Middle frontal gyrus (tissue), 1 donor: ENCODE data around the gene PROX1.

Source experiments
- DNase-seq: peaks from one replicate; pipeline ENCODE4 v3.0.0-alpha.2; 2015; ENCODE audit warnings: low spot score; ENCODE audit errors: extremely low spot score

The PROX1 gene

DNA sequence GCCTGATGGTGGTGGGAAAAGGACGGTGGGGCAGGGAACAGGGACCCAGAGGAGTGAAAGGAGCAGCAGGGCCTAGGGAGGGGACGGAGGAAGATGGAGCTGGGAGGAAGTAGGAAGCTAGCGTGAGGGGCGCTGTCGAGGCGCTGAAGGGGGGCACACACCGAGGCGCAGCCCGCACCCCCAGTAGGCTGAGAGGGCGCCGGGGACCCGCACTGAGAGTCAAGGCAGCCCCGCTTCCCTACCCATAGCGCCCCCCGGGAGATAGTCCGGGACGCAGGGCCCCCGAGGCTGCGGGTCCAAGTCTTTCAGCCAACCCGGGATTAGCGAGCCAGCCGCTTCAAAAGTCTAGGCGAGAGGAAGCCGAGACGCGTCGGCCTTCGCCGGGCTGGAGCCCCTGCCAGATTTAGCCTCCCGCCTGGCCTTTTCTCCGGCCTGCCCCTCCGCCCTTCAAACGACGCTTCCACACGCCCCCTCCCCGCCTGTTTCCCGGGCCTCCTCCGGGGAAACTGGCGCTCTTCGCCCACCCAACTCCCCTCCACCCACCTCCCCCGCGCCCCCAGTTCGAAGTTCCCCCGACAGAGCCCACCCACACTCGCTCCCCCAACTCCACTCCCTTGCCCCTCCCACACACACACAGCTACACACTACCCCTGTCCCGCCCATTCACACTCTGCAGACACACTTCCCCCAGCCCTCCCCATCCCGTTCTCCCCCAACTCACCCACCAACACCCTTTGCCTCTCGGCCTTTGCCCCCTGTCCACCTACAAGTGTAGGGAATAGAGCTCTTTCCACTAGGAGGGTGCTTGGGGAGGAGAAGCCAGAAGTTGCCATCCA lies 7.8 kb upstream of the PROX1 start:
- no peak for DNase-seq

DNA sequence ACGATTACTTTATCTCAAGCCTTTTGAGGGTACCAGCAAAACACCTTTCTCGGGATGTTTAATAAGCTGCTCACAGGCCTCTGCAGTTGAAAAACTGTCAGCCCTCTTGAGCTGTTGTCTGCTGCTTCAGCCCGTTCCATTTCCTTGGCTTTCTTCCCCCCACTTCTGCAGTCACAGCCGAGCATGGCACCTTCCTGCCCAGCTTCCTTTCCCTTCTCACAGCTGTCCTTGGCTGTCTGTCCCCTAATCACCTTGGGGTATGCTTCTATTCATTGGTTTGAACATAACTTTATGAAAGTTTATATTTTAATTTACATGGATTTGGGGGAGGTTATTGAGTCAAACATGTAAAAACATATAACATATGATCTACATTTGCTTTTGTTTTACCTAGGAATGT lies 6.9 kb upstream of the PROX1 start:
- DNase-seq, result no peak

DNA sequence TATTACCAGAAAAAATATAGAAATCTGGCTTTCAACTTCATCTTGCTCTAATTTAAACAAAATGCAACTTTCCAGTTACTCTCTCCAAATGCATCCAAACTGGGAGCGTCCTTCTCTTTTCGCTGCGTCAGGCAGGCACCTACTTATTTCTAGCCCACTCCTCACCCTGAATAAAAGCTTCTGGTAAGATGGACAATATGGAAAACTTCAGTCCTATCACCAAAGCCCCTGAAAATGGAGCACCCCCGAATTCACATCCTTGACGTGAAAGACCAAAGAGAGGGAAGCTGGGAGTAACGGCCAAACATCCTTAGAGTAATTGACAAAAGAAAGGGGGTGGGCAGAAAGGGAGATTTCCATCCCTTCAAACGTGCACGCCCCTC lies 5.5 kb upstream of the PROX1 start:
- DNase-seq, result no peak

DNA sequence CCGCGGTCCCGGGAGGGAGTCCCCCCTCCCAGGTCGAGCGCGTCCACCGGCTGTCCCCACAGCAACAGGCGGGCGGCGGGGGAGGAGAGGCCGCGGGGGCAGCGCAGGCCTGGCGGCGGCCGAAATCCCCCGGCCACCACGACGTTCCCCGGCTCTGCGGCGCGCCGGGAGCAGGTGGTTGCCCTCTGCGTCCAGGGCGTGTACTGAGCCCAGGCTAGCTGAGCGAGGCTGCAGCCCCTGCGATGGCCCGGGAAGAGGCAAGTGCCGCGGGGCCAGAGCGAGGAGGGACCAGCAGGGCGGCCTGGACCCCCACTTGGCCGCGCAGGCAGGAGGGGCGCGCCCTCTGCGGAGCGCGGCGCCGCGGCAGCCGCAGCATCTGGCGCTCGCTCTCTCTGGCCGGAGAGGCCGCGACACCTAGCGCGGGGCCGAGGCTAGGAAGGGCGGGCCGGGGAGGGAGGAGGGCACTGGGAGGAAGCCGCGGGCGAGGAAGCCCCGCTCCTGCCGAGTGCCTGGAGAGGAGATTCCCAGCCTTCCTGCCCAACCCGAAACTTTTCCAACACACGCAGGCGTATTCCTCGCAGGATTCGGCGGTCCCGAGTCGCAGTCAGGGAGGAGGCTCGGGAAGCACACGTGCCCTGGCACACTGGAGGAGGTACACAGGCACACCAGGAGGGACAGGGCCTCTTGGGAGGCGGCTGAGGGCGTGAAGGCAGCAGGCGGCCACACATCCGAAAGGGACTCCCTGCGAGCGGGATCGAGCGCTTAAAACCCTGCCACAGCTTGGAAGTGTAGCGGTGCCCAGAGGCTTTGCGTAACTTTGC lies 4.9 kb upstream of the PROX1 start:
- DNase-seq, result no peak

GRCh38 chr1:213983493-213984386 lies 4.0 kb upstream of the PROX1 start:
- no peak for DNase-seq

- no peak for DNase-seq
Measured at GRCh38 chr1:213984387-213985208, 3.2 kb upstream of the PROX1 start.

GRCh38 chr1:213985209-213986019 lies 2.4 kb upstream of the PROX1 start:
- no peak for DNase-seq

DNA sequence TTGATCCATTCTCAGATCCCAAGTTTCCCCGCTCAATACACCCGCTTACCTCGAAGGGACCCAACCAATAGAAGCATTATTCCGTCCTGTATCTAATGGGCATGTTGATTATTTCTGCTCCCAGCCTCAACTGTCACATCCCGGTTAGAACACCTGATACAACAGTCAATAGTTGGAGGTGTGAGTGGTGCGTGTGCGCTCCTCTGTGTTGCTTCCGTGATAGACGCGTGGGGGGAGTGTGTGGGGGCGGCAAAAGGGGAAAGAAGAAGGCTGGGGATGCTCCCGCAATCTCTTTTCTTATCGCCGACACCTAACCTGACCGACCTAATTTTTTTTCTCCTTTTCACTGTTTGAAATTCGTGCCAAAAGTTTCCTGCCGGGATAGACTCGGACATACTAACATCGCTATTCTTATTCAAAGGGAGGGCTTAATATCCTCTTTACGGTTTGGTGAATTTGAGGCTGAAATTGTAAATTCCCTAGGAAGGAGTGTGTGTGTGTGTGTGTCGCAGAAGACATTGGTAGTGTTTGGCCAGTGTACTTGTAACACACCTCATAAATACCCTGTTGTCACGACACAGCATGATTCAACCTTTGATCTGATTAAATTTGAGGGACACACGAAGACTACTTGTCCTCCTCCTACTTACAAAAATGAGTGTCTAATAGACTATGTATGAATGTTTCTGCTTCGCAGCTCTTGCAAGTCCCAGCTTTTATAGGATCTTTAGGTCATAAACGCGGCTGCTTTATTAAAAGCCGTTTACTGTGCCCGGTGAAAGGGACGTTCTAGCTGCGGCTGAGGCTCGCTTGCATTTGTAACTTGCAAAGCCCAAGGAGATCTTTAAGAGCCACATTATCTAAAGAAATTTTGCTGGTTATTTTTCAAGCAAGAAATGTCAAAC lies 1.5 kb upstream of the PROX1 start:
- DNase-seq, result no peak

GRCh38 chr1:213986925-213987250 lies 885 bp upstream of the PROX1 start:
- DNase-seq, result no peak

DNA sequence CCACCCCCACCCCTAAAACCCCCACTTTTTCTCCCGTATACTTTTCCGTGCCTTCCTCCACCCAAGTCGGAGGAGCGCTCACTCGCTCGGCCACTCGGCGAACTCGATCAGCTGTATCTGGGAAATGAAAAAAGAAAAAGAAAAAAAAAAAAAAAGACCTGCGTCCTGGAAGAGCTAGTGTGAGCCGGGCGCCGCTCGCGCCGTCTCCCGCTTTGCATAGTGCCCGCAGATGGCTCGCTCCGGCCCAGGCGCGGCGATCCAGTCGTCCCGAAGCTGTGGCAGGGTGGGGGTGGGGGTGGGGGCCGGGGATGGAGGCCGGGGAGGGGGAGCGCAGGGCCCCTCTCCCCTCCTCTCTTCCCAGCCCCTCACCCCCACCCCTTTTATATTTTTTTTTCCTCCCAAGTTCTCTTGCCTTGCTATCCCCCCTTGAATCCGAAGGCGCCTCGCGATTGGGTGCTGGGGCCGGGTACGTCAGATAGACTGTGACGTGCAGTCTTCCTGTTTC lies 299 bp upstream of the PROX1 start:
- DNase-seq, result peak; percentile 64

DNA sequence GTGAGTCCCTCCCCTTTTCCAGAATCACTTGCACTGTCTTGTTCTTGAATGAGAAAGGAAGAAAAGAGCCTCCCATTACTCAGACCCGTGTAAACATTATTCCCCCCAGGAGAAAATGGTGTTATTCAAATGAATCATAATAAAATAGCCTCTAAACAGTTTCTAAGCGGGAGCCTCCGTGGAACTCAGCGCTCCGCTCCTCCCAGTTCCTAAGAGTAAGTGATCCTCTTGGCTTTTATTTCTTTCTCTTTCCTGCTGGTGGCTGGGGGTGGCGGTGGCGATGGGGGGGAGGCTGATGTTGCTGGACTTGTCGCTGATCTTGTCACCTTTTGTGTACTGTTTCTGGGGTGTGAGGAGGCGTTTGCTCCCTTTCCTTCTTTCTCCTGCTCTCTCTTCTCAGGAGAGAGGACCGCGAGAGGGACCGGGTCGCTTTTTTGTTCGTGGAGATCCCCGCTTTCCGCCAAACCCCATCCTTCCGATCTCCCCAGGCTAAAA lies 781 bp downstream of the PROX1 start:
- no peak for DNase-seq

DNA sequence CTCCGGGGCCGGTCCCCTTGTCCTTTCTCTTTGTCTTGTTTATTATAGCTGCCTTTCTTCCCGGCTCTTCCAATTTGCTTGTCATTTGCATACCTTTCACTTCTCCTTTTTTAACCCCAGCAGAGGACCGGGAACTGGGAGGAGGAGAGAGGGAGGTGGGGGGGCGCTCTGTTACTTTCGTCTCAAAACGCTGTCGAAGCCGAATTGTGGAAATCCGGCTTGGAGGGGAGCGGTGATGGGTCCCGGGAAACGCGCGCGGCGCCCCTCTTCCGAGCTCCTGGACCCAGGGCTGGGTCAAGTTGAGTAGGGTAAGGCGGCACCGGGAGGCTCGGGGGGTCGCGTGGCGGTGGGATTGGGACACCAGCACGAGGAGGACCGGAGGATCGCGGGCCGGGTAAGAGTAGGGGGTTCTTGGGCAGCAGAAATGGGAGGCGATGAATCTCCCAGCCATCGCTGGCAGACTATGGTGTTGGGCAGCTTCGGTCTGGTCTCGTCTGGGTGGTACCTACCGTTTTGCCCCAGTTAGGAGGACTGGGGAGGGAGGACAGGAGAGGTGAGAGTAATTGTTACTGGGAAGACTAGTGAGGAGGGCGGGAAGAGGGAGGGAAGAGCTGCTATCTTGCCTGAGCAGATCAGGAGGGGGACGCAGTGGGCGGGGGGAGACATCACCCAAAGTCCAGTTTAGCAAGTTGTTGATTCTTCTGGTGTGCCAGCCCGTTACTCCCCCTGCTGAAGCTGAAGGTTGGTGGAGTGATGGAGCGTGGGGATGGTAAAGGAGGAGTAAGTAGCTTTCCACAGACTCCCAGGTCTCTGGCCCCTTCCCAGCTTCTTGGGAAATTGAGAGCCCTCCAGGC lies 1.5 kb downstream of the PROX1 start:
- DNase-seq, result no peak

GRCh38 chr1:213993929-213994328 lies 6.2 kb downstream of the PROX1 start:
- no peak for DNase-seq

- DNase-seq, result no peak
Measured at GRCh38 chr1:213994888-213995287, 7.1 kb downstream of the PROX1 start.

DNA sequence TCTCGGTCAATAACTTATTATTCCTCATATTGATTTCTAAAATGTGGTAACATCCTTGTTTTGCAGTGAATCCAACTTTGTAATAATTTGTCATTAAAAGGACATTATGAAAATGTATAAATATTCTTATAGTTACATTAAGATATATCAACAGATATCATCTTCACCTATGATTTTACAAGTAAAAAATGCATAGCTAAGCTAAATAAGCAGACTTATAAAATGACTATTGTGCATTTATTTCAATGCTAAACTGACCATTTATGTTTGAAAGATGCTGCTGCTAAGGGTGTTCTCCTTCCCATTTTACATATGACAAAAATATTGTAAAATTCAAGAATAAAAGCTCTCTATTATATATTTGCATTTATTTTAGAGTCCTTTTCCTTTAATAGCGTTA lies 7.8 kb downstream of the PROX1 start:
- DNase-seq, result no peak

DNA sequence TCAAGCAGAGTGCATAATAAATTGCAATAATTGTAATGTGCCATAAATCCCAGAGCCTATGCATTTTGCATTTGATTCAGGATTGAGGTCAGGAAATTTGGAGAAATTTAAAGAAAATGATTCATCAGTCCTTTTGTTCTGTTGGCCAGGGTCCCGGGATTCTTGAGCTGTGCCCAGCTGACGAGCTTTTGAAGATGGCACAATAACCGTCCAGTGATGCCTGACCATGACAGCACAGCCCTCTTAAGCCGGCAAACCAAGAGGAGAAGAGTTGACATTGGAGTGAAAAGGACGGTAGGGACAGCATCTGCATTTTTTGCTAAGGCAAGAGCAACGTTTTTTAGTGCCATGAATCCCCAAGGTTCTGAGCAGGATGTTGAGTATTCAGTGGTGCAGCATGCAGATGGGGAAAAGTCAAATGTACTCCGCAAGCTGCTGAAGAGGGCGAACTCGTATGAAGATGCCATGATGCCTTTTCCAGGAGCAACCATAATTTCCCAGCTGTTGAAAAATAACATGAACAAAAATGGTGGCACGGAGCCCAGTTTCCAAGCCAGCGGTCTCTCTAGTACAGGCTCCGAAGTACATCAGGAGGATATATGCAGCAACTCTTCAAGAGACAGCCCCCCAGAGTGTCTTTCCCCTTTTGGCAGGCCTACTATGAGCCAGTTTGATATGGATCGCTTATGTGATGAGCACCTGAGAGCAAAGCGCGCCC lies 8.7 kb downstream of the PROX1 start:
- no peak for DNase-seq
